MG63 (cell line): ENCODE results near the gene MINDY1. TPM values are rescaled to one million over a fixed set of nuclear protein-coding genes. Genes with fewer than 3 reads are reported as not detected.
A peak's percentile ranks its signal among the peaks of the same experiment; 100 is the strongest.

Experiments used
- DNase-seq: peaks from one replicate; pipeline ENCODE4 v3.0.0-alpha.2; 2020
- H3K27me3 ChIP-seq: fragments of 250-450 bp; sonication (Bioruptor Pico); 2 replicates; pipeline ENCODE4 v1.5.1; 2020; ENCODE audit warnings: mild to moderate bottlenecking, moderate library complexity
- H3K36me3 ChIP-seq: fragments of 250-450 bp; sonication (Bioruptor Pico); 2 replicates; pipeline ENCODE4 v1.5.1; 2020; ENCODE audit warnings: mild to moderate bottlenecking, moderate library complexity
- H3K4me3 ChIP-seq: fragments of 250-450 bp; sonication (Bioruptor Pico); 2 replicates; pipeline ENCODE4 v1.5.1; 2020; ENCODE audit warnings: mild to moderate bottlenecking, moderate library complexity
- H3K9me3 ChIP-seq: fragments of 250-450 bp; sonication (Bioruptor Pico); 2 replicates; pipeline ENCODE4 v1.5.1; 2020; ENCODE audit warnings: mild to moderate bottlenecking, moderate library complexity
- total RNA-seq: library from RNA; depleted of rRNA; stranded (reverse); fragments of >200 nt; shearing (Covaris generic); gene quantifications from 2 replicates; pipeline ENCODE4 v1.2.3, GENCODE V29; 2014; ENCODE audit warnings: low replicate concordance

MINDY1 gene
- total RNA-seq, 1 experiment from 2014 or later, result 8.9 TPM

DNA sequence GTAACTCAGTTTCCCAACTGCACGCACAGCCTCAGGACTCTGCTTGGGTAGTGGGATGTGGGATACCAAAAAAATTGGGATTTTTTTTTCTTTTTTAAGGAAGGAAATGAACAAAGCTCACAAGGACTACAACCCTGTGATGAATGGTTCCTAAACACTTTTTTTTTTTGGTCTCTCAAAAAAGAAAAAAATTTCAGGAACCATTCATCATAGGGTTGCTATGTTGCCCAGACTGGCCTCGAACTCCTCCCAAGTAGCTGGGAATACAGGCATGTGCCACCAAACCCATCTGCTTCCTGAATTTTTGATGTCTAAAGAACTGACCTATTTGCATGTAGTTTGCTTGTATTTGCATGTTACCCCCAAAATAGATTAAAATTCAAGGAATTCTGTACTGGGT is 6.8 kb downstream of the MINDY1 start:
- no peak for DNase-seq
- H3K4me3 ChIP-seq, result no peak overlapping the region

DNA sequence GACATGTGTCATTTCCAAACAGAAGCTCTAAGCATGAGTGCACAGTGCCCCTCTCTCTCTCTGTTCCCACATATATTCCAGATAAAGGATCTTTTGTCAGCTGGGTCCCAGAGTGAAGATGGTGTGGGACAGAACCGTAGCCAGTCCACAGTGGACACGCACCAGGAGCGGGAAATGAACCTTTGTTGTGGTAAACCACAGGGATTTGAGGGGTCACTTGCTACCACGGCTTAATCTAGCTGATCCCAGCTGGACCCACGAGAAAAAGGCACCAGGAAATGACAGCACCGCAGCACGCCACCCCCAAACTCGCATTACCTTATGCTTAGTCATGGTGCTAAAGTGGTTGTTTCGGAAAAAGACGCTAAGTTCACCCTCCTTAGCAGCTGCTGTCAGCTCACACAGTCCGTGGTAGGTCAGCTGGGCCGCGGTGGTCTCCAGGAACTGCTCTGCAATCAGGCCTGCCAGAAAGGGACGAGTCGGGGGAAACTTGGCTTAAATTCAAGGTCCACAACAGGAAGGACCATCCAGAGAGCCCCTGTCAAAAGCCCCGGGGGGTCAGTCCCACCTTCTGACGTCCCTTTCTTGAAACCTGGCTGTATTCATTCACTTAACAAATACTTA is 7.5 kb downstream of the MINDY1 start:
- H3K4me3 ChIP-seq, result no peak overlapping the region
- H3K27me3 ChIP-seq, result no peaks in the 10 kb centered on the region
- no peaks in the 10 kb centered on the region for H3K9me3 ChIP-seq
- DNase-seq, result no peak
- no peaks in the 10 kb centered on the region for H3K36me3 ChIP-seq

More for the DNA sequence above, 6.8 kb downstream of the MINDY1 start:
- Histone ChIP-seq H3K27me3 (no peaks in the 10 kb centered on the region), H3K36me3 (no peaks in the 10 kb centered on the region), H3K9me3 (no peaks in the 10 kb centered on the region)

DNA sequence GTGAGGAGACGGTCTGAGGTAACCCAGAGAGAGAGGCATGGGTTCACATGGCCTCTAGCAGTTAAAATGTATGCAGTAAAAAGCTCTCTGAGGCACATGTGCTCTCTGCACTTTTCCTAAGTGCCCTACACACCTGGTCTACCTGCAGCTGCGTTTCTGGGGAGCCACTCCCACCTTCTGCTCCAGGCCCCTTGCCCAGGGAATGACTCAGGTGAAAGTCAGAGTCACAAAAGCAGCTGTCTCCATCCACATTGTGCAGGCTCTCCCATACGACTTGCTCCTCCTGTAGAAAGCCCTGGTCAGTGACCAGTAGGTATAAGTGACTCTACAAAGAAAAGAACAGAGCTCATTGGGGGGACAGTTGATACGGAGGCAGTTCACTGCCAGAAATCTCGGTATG is 8.8 kb downstream of the MINDY1 start:
- Histone ChIP-seq H3K27me3 (no peaks in the 10 kb centered on the region), H3K4me3 (no peak overlapping the region), H3K9me3 (no peaks in the 10 kb centered on the region), H3K36me3 (no peaks in the 10 kb centered on the region)
- no peak for DNase-seq

DNA sequence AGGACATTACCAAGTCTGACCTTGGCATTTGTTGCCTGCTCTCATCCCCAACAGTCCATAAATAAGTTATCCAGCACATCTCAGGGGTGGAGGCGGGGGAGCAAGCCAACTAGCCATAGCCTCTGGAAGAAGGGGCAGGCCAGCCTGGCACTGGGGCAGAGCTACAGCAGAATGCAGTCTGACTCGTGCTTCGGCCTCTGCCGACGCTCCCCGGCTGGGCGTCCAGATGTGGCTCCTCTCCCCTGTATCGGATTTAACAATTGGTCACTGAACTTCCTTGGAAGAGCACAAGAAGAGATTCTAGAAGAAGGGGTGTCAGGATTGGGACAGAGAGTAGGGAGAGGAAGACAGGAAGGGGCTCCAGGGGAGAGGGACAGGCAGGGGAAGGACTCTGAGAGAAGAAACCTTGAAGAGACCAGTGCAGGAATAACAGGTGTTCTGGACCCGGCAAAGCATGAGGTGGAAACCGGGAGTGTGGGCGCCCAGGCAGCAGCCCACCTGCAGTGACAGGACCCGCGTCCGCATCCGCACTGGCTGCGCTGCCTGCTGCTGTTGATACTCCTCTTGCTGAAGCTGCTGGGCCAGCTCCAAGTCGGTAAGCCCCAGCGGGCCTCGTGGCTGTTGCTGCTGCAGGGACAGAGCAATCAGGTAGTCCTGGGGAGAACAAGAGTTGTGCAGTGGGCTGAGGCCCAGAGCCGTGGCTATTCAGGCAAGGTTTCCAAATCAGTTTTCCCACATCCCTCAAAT is 9.4 kb downstream of the MINDY1 start:
- DNase-seq, result no peak

DNA sequence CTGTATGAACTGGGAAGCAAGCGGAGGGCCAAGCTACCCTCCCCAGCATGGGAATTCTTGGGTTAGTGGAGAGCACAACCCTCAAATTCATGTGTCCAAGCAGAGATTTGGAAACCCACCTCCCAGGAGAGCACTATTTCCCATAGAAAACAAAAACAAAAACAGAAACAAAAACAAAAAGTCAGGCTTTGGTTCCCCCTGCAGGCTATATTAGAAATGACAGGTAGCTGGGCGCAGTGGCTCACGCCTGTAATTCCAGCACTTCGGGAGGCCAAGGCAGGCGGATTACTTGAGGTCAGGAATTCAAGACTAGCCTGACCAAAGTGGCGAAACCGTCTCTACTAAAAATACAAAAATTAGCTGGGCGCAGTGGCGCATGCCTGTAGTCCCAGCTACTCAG is 10.8 kb downstream of the MINDY1 start:
- peak; percentile 38 for DNase-seq
- Histone ChIP-seq H3K36me3 (no peaks in the 10 kb centered on the region), H3K27me3 (no peaks in the 10 kb centered on the region), H3K9me3 (no peaks in the 10 kb centered on the region), H3K4me3 (no peak overlapping the region)

More for the DNA sequence above, 9.4 kb downstream of the MINDY1 start:
- H3K36me3 ChIP-seq, result no peaks in the 10 kb centered on the region
- H3K4me3 ChIP-seq, result no peak overlapping the region
- H3K27me3 ChIP-seq, result no peaks in the 10 kb centered on the region
- H3K9me3 ChIP-seq, result no peaks in the 10 kb centered on the region

DNA sequence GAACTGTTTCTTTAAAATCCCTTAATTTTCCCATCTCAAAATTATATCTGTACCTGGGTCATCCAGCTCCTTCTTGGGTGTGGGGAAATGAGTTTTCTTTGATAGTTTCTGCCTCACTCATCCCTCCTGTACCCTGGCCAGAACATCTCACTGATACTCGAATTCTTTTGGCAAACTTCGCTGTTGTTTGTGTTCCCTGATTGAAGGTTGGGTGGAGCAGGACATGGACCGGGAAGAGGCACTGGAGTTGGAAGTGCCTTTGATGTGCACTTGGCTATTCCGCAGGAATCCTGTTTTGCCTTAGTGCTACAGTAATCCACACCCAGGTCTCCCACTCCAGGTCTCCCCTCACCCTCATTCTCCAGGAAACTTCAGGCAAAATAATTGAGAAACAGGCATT is 11.2 kb downstream of the MINDY1 start:
- Histone ChIP-seq H3K9me3 (no peaks in the 10 kb centered on the region), H3K4me3 (no peak overlapping the region), H3K27me3 (no peaks in the 10 kb centered on the region), H3K36me3 (no peaks in the 10 kb centered on the region)
- no peak for DNase-seq

DNA sequence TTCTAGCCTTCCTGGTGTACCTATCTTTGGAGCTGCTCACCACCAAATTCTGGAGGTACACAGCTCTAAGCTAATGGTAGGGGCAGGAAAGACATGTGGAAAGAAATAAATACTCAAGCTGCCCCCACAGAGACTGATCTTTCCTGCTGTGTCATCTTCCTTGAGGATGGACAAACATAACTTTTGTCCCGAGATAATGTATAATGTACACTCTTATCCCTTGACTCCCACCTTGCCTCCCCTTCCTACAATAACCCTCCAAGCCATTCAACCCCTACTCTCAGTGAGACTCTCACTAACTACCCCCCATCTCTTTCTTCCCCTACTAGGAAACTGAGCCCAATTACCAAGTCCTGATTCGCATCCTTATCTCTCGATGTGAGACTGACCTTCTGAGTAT is 12.5 kb downstream of the MINDY1 start:
- no peak for DNase-seq
- Histone ChIP-seq H3K36me3 (no peaks in the 10 kb centered on the region), H3K4me3 (no peak overlapping the region), H3K9me3 (no peaks in the 10 kb centered on the region), H3K27me3 (no peaks in the 10 kb centered on the region)

DNA sequence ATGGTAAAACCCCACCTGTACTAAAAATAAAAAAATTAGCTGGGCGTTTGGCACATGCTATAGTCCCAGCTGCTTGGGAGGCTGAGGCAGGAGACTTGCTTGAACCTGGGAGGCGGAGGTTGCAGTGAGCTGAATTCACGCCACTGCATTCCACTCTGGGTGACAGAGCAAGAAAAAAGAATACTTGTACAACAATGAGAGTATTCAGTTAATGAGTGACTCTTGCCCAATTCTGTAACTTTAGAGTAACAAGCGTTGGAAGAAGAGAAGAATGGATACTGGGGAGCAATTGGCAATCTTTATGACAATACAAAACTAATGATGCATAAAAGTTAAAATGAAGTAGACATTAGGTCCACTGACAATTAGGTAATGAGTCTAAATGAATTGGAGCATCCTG is 14.1 kb downstream of the MINDY1 start:
- DNase-seq, result no peak
- H3K9me3 ChIP-seq, result no peaks in the 10 kb centered on the region

DNA sequence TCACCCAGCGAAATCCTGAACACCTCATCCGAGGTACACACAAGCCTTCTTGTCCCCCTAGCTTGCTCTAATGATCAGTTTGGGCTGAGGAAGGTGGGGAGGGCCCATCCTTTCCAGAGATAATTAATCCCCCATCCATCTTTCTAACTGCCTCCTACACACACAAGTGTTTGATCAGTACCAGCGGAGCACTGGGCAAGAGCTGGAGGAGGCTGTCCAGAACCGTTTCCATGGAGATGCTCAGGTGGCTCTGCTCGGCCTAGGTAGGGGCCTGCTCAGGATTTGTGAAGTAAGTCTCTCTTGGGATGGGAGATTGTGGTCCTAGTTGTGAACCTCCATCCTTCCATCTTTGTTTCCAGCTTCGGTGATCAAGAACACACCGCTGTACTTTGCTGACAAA is 18.8 kb downstream of the MINDY1 start:
- H3K9me3 ChIP-seq, result no peaks in the 10 kb centered on the region
- no peak for DNase-seq
- H3K36me3 ChIP-seq, result no peaks in the 10 kb centered on the region
- no peak overlapping the region for H3K4me3 ChIP-seq
- no peaks in the 10 kb centered on the region for H3K27me3 ChIP-seq

More for the DNA sequence above, 14.1 kb downstream of the MINDY1 start:
- Histone ChIP-seq H3K36me3 (no peaks in the 10 kb centered on the region), H3K4me3 (no peak overlapping the region), H3K27me3 (no peaks in the 10 kb centered on the region)

DNA sequence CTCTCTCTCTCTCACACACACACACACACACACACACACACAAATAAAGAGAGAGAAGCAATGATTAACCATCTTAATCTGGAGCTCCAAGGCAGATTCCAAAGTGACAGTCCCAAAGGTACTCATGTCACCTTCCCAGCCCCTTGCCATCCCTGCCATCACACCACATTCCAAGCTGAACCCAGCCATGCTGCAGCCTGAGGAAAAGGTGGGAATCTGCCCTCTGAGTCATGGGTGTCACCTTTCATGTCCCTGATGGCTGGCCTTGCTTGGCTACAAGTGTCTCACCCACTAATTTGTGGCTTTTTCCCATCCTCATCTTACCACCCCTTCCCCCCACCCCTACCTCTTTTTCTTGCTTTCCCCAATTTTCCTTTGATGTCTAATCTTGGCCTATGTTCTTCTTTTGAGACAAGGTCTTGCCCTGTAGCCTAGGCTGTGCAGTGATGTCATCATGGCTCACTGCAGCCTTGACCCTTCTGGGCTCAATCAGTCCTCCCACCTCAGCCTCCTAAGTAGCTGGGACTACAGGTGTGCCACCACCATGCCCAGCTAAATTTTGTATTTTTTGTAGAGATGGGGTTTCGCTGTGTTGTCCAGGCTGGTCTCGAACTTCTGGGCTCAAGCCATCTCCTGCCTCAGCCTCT is 21.4 kb downstream of the MINDY1 start:
- no peaks in the 10 kb centered on the region for H3K27me3 ChIP-seq
- DNase-seq, result no peak
- no peaks in the 10 kb centered on the region for H3K36me3 ChIP-seq
- H3K9me3 ChIP-seq, result no peaks in the 10 kb centered on the region
- H3K4me3 ChIP-seq, result no peak overlapping the region

DNA sequence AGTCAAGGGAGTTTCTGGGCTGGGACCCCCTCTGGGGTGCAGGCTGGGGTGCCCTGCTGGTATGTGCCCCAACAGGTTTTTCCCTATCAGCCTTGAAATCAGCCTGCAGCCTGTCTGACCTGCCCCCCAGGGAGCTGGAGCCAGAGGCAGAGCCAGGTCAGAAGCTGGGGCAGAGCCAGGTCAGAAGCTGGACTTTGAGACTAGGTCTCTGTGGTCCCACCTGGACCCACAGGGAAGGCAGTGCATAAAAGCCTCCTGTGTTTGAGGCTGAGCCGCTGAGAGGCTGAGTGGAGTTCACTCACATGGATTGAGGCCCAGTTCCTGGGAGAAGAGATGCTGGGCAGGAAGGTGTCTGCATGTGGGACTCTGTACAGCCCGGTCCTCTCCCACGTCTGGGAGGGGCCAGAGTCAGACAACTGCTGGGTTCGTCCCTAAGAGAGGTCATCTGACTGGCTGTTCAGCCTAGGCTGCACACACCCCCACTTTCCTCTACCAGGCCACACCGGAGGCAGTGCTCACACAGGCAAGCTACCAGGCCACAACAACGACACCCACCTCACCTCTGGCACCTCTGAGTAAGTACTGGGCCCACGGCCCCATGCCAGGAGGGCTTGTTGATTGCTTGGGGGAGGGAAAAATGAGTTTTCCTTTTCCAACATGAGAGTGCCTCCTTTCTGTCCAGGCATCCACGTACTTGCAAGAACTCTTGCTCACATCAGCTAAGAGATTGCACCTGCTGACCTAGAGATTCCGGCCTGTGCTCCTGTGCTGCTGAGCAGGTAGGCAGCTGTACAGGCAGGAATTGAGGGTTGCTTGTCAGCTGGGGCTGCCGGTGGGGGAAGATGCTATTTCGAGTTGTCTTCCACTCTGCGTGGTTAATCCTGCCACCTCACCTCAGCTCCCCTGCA is 24.6 kb downstream of the MINDY1 start, which contains the start of gene ANXA9:
Gene ANXA9, plus strand, starts transcription at position 488 of the 908 bp plus-strand sequence. CDS start 814 bp downstream, outside the sequence.
- H3K4me3 ChIP-seq, result no peak within 1 kb of the TSS
- no peak for DNase-seq
- no peaks in the 10 kb centered on the region for H3K36me3 ChIP-seq
- H3K9me3 ChIP-seq, result no peaks in the 10 kb centered on the region
- H3K27me3 ChIP-seq, result no peaks in the 10 kb centered on the region

DNA sequence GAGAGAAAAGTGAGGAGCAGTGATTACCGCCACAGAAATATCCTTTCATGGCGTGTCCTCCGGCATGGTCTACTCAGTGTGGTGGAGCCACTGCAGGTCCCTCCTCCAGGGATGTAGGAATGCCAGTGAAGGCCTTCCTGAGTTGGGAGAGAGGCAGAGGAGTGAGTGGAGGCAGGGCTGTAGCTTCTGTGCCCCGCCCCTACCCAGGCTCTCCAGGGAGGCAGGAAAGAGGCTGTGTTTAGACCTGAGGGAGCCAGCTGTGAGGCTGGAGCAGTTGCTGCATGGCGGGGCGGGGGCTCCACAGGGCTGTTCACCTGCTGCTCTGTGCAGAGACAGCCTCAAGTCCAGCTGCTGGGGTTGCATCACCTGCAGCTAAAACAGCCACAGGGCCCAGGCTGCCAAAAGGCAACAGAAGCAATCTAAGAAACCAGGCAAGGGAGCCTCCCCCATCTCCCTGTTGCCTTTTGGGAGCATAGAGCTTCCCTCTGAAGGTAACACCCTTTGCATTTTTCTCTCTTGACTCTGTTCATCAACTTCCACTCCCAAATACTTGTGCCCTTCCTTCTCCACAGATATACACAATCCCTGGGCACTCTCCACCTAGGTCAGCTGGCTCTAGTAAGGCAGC is 25.4 kb downstream of the MINDY1 start:
- peak; percentile 37 for DNase-seq
- H3K4me3 ChIP-seq, result no peak overlapping the region
- no peaks in the 10 kb centered on the region for H3K9me3 ChIP-seq
- no peaks in the 10 kb centered on the region for H3K36me3 ChIP-seq
- no peaks in the 10 kb centered on the region for H3K27me3 ChIP-seq

DNA sequence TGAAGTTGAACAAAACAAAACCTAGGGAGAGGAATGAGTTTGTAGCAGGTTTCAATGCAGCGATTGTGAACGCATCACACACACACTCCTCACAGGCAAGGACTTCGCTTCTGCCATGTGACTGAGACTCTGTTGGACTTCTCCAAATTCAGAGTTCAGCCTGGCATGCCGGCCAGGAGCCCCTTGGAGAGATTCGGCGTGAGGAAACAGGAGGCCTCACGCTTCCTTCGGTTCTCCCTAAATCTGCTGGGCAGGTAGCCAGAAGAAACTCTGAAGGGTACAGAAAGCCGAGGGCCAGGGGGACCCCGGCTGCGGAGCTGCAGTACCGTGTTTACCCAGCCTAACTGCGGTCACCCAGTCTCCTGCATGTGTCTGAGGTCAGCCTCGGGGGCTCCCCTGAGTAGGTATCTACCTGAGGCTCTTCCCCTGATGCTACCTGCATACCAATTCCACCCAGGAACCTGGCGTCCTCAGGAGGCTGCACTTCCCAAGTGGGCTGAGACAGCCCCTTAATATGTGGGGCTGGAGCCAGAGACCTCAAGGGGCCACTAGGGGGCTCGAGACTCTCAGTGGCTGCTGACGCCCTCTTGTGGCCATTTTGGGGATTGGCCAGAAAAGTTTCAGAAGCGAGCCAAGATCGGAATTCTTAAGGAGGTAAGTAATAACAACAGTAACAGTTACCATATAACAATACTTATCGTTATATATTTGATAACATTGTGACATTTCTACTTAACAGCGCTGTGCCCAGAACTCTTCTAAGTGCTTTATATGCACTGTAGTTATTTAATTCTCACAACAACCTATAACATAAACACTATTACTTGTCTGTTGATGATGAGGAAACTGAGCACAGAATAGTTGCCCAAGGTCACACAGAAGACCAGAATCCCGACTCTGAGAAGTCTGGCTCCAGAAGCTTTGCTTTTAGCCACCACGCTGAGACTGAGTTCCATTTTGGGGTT is 27.3 kb downstream of the MINDY1 start:
- no peaks in the 10 kb centered on the region for H3K9me3 ChIP-seq
- H3K36me3 ChIP-seq, result no peaks in the 10 kb centered on the region
- H3K27me3 ChIP-seq, result no peaks in the 10 kb centered on the region
- no peak overlapping the region for H3K4me3 ChIP-seq
- DNase-seq, result peak; percentile 81

DNA sequence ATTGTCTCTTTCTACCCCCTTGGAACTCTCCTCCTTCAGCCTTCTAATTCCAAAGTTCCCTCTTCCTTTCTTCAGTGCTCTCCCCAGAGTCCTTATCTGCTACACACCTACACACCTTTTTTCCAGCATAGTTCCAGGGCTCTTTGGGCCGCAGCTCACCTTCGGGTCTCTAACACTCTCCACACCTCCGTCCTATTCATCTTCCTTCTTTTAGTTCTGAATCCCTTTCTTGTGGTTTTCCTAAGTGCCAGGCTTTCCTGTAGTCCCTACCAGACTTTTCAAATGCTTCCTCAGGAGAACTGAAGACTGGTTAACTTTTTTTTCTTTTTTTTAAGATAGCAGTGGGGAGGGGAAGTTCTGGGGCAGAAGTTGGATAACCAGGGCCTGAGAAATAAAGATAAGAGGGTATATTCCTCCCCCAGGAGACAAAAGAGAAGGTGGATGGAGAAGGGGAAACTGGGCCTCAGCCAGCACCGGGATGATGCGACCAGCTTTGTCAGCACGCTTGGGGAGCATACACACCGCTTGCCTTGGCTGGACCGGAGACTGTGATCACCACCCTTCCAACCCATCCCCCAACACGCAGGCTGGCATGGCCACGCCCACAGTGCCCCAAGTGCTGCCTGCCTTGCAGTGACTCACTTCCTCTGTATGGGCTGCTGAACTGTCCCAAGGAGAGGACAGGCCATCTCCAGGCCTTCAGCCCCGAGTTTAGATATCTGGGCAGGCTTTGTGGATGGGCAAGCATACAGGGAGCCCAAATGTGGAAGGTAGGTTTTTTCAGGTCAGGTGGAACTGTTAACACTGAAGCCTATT is 29.6 kb downstream of the MINDY1 start:
- H3K4me3 ChIP-seq, result peak overlapping the region; percentile 10
- peaks cover 15% of the 10 kb centered on the region for H3K36me3 ChIP-seq
- no peaks in the 10 kb centered on the region for H3K27me3 ChIP-seq
- H3K9me3 ChIP-seq, result no peaks in the 10 kb centered on the region
- DNase-seq, result peak; percentile 96

DNA sequence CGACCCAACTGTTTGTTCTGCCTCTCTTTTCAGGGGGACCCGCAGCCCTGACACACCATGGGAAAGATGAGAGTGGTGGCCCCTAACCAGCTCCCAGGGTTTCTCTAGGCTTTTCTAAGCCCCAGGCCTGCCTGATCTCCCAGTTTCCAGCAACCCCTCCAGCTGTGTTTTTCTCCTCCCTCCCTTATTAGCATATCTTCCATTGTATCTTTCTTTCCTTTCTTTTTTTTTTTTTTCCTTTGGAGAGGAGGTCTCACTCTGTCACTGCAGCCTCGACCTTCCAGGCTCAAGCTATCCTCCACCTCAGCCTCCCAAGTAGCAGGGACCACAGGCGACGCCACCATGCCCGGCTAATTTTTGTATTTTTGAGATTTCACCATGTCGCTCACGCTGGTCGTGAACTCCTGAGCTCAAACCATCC is 30.3 kb downstream of the MINDY1 start:
- no peaks in the 10 kb centered on the region for H3K27me3 ChIP-seq
- DNase-seq, result no peak
- H3K9me3 ChIP-seq, result no peaks in the 10 kb centered on the region
- peaks cover 21% of the 10 kb centered on the region for H3K36me3 ChIP-seq
- no peak overlapping the region for H3K4me3 ChIP-seq
